NB4 (cell line): Measurements from ENCODE around the gene BACE2.

Experiments used
- DNase-seq: peaks from one replicate; pipeline ENCODE4 v3.0.0; 2010; ENCODE audit warnings: low read depth
- H3K4me3 ChIP-seq: one replicate; pipeline ENCODE4 v1.5.1; 2011; ENCODE audit warnings: mild to moderate bottlenecking, low read depth, low read length, moderate library complexity
- CTCF ChIP-seq: IDR thresholded peaks from one replicate; pipeline ENCODE4 v1.5.1; 2012; ENCODE audit warnings: low read depth, low read length
- MAX ChIP-seq: IDR thresholded peaks from 2 replicates; pipeline ENCODE4 v1.6.1; 2011; ENCODE audit warnings: low read depth, low read length
- MYC ChIP-seq: IDR thresholded peaks from 2 replicates; pipeline ENCODE4 v1.6.1; 2011; ENCODE audit warnings: low read depth, low read length
- POLR2A ChIP-seq: IDR thresholded peaks from 2 replicates; pipeline ENCODE4 v1.6.1; 2011; ENCODE audit warnings: mild to moderate bottlenecking; ENCODE audit not compliant: insufficient read length; ENCODE audit errors: extremely low read depth

The BACE2 gene

GRCh38 chr21:41228006-41228370, 60.0 kb downstream of the BACE2 start:
- TF ChIP-seq MYC (no peak), MAX (no peak), CTCF (no peak), POLR2A (no peak)
- no peak overlapping the region for H3K4me3 ChIP-seq
- no peak for DNase-seq

- H3K4me3 ChIP-seq, result no peak overlapping the region
- TF ChIP-seq POLR2A (no peak), MAX (no peak), CTCF (no peak), MYC (no peak)
- no peak for DNase-seq
These were observed 60.5 kb downstream of the BACE2 start for GRCh38 chr21:41228492-41228891.

GRCh38 chr21:41228958-41229357, 61.0 kb downstream of the BACE2 start:
- TF ChIP-seq MAX (no peak), MYC (no peak), POLR2A (no peak), CTCF (no peak)
- no peak for DNase-seq
- no peak overlapping the region for H3K4me3 ChIP-seq

- no peak for DNase-seq
- no peak overlapping the region for H3K4me3 ChIP-seq
- TF ChIP-seq MYC (no peak), CTCF (no peak), POLR2A (no peak), MAX (no peak)
These were observed 61.7 kb downstream of the BACE2 start for GRCh38 chr21:41229509-41230248.

- H3K4me3 ChIP-seq, result no peak overlapping the region
- no peak for DNase-seq
- TF ChIP-seq POLR2A, result no peak
- no peak for TF ChIP-seq MAX
- no peak for TF ChIP-seq MYC
- TF ChIP-seq CTCF, result no peak
These were observed 62.5 kb downstream of the BACE2 start for GRCh38 chr21:41230497-41230896.
